ENCODE data around the gene TOGARAM2.

GRCh38 chr2:28977176-28977875, 3.8 kb upstream of the TOGARAM2 start:
- TF ChIP-seq REST (IDR thresholded peaks at IDR 0.05; ENCODE audit: unreplicated experiment) (no peak), CTCF (conservative IDR thresholded peaks at IDR 0.05; ENCODE audit: low read depth in 2 of 2) (no peak), EZH2 (IDR thresholded peaks at IDR 0.05; ENCODE audit: low read depth, unreplicated experiment) (no peak), CREB1 (CRISPR knock-in tag; IDR thresholded peaks at IDR 0.05; ENCODE audit: low read depth) (no peak), POLR2AphosphoS5 (IDR thresholded peaks at IDR 0.05; ENCODE audit: low read depth) (no peak), EZH2phosphoT487 (IDR thresholded peaks at IDR 0.05; ENCODE audit: unreplicated experiment) (no peak), JUNB (IDR thresholded peaks at IDR 0.05; ENCODE audit: unreplicated experiment) (no peak), ZNF331 (CRISPR knock-in tag; IDR thresholded peaks at IDR 0.05; ENCODE audit: low read depth) (no peak)

Data from GM23338 (cell line).